HG02852 (cell line): ENCODE results near the gene LYPD5.
"Not testable (repeated sequence)": the region's sequence is repeated elsewhere in the genome, so short reads cannot be mapped to it uniquely, and the experiment has no call there.

ENCODE experiments used
- ATAC-seq: cut with Tn5 transposase; IDR thresholded peaks from one replicate; pipeline ENCODE4 v1.9.1; 2021; ENCODE audit warnings: mild to moderate bottlenecking, moderate library complexity; ENCODE audit not compliant: unreplicated experiment

The LYPD5 gene

GRCh38 chr19:43806848-43807247 lies 4.6 kb upstream of the LYPD5 start:
- no peak for ATAC-seq

GRCh38 chr19:43806401-43806800 lies 4.2 kb upstream of the LYPD5 start:
- not testable (repeated sequence) for ATAC-seq

GRCh38 chr19:43804432-43804831 lies 2.2 kb upstream of the LYPD5 start:
- no peak for ATAC-seq

GRCh38 chr19:43799502-43800142 lies 2.6 kb downstream of the LYPD5 start:
- no peak for ATAC-seq

- ATAC-seq, result no peak
Observed at GRCh38 chr19:43798546-43799409, 3.5 kb downstream of the LYPD5 start.

- no peak for ATAC-seq
Observed at GRCh38 chr19:43798026-43798545, 4.2 kb downstream of the LYPD5 start.

- no peak for ATAC-seq
Observed at GRCh38 chr19:43797556-43797955, 4.7 kb downstream of the LYPD5 start.

GRCh38 chr19:43797118-43797517 lies 5.1 kb downstream of the LYPD5 start:
- ATAC-seq, result no peak

- ATAC-seq, result no peak
Observed at GRCh38 chr19:43790587-43790986, 11.7 kb downstream of the LYPD5 start.

GRCh38 chr19:43789029-43789428 lies 13.2 kb downstream of the LYPD5 start:
- no peak for ATAC-seq

- ATAC-seq, result no peak
Observed at GRCh38 chr19:43786665-43787064, 15.6 kb downstream of the LYPD5 start.

- no peak for ATAC-seq
Observed at GRCh38 chr19:43784981-43785808, 17.1 kb downstream of the LYPD5 start.

- no peak for ATAC-seq
Observed at GRCh38 chr19:43784241-43784980, 17.8 kb downstream of the LYPD5 start.

- ATAC-seq, result no peak
Observed at GRCh38 chr19:43783636-43784035, 18.6 kb downstream of the LYPD5 start.

GRCh38 chr19:43782689-43783231 lies 19.5 kb downstream of the LYPD5 start:
- no peak for ATAC-seq

GRCh38 chr19:43782311-43782660 lies 20.0 kb downstream of the LYPD5 start:
- ATAC-seq, result no peak

GRCh38 chr19:43781630-43782310 lies 20.5 kb downstream of the LYPD5 start:
- no peak for ATAC-seq

GRCh38 chr19:43780706-43781525 lies 21.3 kb downstream of the LYPD5 start, which contains the start of gene KCNN4:
TSS of gene KCNN4 (minus strand) at chr19:43780973. CDS start at chr19:43780861, 112 bp downstream.
- ATAC-seq, result no peak

- no peak for ATAC-seq
Observed at GRCh38 chr19:43779820-43780219, 22.4 kb downstream of the LYPD5 start.
